ENCODE results near the gene USH1C.

The USH1C gene

GRCh38 chr11:17568944-17569343, 24.7 kb upstream of the USH1C start:
- no peak for FAIRE-seq

DNA sequence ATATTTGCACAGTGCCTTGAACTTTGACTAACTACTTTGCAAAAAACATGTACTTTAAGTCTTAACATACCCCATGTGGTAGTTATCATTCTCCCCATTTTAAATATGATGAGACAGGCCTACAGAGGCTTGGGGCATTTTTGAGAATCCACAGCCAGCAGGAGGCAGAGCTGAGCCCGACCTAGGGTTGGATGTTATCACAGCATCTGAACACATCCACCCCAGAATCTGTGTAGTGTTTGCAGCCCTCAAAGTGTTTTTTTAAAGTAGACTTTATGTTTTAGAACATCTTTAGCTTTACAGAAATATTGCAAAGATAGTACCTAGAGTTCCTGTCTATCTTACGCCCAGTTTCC, 20.4 kb upstream of the USH1C start:
- FAIRE-seq: no peak

- no peak for FAIRE-seq
Measured at GRCh38 chr11:17563961-17564686, 19.9 kb upstream of the USH1C start.

DNA sequence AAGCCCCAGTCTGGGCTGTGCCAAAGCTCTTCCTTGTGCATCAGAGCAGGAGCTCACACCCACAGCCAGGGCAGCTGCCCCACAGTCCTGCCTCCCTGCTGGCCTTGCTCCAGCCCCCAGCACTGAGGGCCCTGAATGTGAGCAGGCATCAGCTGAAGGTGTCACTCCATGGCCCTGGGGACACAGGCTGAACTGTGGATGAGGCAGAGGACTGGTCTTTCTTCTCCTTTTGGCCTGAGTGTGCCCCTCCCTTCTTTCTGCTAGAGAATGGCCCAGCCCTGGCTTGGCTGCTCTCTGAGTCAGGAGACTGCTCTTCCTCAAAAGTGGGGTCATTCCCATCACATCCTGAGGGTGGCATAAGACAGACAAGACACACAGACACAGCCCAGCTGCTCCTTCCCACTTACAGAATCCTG, 19.0 kb upstream of the USH1C start:
- no peak for FAIRE-seq

GRCh38 chr11:17561526-17561925, 17.3 kb upstream of the USH1C start:
- FAIRE-seq: no peak

- no peak for FAIRE-seq
Measured at GRCh38 chr11:17561111-17561415, 16.8 kb upstream of the USH1C start.

GRCh38 chr11:17560281-17561110, 16.3 kb upstream of the USH1C start:
- FAIRE-seq: no peak

DNA sequence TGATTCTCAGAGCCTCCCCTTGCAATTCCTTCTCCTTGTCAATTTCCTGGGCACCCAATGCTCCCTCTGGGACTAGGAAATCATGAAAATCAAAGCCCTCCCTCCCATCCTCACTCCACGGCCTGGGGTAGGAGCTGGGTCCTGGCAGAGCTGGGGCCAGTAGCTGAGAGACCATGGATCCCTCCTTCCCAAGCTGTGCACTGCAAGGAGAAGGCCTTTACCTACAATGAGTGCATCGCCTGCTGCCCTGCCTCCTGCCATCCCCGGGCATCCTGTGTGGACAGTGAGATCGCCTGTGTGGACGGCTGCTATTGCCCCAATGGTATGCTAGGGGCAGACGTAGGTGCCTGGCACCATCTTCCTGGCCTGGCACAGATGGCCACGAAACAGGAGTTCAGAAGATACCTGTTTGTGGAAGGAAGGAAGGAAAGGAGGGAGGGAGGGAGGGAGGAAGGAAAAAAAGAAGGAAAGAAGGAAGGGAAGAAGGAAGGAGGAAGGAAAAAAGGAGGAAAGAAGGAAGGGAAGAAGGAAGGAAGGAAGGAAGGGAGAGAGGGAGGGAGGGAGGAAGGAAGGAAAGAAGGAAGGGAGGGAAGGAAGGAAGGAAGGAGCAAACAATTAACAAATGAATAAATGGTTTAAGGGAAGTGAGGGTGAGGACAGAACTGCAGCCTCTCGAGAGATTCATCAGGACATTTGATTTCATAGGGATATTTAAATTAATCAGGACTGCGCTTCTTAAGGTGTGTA, 15.3 kb upstream of the USH1C start:
- FAIRE-seq: no peak

DNA sequence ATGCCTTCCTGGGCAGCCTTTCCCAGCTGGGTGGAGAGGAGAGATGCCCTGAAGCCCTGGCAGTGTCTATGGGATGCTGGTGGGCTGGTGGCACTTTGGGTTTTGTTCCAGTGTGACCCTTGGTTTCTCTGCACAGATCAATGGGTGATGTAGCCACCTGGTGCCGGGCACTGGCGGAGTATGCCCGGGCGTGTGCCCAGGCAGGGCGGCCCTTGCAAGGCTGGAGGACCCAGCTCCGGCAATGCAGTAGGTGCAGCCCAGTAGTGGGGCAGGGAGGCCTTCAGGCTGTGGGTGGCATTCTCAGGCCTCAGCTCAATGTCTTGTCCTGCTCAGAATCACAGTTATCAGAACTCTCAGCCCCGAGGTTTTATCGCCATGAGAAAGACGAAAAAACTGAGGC, 14.7 kb upstream of the USH1C start:
- FAIRE-seq: no peak

GRCh38 chr11:17558025-17558780, 14.0 kb upstream of the USH1C start:
- no peak for FAIRE-seq

DNA sequence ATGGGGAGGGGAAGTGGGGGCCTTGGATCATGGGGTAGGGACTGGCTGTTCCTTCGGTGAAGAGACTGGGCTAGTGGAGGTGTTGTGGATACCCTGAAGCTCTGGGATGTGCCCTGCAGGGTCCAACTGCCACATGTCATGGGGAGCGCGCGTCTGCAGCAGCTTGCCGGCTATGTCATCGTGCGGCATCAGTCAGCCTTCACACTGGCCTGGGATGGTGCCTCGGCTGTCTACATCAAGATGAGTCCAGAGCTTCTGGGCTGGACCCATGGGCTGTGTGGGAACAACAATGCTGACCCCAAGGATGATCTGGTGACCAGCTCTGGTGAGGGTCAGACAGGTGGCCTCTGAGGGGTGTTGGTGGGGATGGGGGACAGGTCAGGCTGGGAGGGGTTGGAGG, 12.8 kb upstream of the USH1C start:
- no peak for FAIRE-seq

DNA sequence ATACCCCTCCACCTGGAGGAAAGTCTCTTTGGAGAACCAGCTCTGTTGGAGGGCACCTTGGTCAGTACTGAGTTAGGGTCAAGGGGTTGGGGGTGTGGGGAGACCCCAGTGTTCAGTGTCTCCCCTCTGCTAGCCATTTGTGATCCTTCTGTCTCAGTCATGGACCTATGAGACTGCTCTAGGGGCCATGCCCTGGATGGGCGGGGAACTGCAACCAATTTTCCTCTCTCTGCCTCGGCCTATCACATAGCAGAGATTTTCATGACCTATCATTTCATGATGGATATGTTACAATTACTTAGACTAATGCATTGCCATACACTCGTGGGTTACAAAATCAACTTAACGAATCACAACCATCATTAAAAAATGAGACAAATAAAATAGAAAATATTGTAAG, 10.3 kb upstream of the USH1C start:
- no peak for FAIRE-seq

DNA sequence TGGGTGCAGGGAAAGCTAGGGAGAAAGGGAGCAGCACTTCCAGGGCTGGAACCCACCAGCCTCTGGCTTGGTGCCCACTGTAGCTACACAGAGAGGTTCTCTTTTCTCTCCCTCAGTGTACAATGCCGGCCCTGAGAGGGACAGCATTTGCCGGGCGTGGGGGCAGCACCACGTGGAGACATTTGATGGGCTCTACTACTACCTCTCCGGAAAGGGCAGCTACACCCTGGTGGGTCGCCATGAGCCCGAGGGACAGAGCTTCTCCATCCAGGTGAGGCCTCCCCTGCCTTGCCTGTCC, 9.0 kb upstream of the USH1C start:
- no peak for FAIRE-seq

DNA sequence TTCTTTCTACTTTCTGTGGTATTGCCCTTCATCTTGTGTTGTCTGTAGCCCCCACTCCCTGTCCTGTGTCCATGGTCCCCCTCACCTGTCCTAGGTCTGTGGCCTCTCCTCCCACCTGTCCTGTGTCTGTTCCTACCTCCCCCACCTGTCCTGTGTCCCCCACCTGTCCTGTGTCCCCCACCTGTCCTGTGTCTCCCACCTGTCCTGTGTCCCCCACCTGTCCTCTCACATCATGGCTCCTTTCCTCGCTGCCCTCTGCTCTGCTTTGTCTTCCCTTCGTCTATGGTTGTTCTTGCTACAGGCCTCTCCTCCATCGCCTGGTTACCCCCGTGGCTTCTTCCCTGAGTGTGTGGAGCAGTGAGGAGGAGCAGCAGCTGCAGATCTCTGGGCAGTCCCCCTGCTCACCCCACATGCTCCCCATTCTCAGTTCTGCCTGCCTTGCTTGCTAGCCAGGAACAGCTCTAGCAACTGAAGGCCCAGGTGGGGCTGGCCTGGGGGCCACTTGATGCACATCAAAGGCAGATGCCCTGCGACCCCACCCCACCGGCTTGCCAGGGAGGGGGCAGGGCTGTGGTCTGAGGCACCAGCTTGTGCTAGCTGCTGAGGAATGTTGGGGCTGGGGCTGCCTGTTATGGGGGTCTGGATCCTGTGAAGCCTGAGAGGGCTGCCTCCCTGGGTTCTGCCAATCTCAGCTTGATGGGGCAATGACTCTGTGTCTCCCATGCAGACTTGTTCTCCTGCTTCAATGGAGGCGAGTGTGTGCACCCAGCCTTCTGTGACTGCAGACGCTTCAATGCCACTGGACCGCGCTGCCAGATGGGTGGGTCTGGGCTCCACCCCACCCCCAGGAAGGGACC, 8.4 kb upstream of the USH1C start:
- FAIRE-seq: no peak

DNA sequence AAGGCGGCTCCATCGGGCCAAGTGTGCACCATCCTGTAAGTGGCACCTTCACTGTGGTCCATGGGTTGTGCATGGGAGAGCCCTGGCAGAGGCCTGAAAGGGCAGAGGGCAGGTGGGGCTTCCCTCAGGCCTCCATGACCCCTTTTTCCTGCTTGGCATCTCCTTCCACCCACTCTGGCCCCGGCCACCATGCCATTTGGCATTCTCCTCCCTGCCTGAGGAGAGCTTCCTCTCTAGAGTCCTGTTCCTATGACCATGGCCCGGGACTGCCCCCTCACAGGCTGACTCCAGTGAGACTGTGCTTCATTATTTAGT, 7.8 kb upstream of the USH1C start:
- no peak for FAIRE-seq

DNA sequence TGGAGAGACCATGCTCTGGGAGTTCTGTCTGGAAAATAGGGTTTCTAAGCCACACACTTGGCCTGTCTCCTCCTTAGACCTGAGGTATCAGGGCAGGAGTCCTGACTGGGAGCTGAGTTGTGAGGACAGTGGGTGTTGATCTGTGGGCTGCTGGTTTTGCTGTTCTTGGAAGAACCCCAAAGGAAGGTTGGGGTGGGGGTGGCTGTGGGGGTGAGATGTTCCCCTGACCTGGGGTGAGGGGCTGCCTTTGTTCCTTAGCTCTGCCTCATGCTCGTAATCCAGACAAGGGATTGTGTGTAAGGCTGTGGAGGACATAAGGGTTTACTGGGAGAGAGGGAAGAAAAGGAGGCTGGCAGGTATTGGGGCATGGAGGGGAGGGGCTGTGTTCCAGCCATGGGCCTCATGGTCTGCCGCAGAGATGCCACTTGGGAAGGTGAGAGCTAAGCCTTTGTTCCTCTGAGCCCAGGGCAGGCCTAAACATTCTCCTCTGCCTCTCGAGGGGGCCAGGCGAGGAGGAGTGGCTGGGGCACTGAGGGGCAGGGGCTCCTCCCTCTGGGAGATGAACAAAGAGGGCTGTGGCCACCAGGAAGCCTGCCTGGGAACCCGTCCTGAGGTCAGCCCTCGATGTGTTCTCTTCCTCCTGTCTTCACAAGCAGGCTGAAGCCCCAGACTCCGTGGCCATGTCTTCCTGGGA, 7.3 kb upstream of the USH1C start:
- FAIRE-seq: no peak

- FAIRE-seq: no peak
Measured at GRCh38 chr11:17550450-17551346, 6.5 kb upstream of the USH1C start.

DNA sequence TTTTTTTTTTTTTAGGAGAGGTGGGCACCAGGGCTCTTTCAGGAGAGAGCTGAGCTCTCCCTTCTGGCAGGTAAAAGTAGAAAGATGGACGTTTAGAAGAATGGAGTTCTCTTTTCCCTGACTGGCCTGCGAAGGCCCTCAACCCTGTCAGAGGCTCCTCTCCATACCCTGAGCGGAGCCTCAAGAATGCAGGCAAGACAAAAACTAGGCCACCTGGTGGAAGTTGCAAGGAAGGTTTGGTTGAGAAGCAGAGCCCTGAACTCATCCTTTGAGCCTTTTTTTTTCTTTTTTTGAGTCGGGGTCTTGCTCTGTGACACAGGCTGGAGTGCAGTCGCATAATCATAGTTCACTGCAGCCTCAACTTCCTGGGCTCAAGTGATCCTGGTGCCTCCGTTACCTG, 4.2 kb upstream of the USH1C start:
- FAIRE-seq: no peak

DNA sequence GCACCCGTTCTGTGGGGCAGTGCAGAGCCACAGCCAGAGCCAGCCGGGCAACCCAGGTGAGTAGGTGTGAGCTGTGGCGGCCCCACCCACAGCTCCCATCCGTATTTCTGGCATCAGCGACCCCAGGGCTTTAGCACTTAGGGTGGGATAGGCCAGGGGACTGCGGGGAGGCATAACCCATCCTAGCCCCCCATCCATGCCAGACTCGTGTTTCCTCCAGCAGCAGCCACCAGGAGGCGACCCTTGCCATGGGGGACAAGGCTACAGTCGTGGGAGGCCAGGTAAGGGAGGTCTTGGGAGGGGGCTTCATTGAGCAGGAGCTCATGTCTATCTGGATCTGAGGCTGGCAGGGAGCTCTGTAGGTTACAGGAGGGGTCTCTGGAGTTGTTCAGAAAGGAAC, 3.7 kb upstream of the USH1C start:
- FAIRE-seq: no peak

- no peak for FAIRE-seq
Measured at GRCh38 chr11:17547051-17547577, 2.9 kb upstream of the USH1C start, which contains the start of gene OTOG. Gene OTOG, plus strand, starts transcription at chr11:17547259. Its CDS starts 114 bp downstream, at chr11:17547373.

- no peak for FAIRE-seq
Measured at GRCh38 chr11:17546240-17546639, 2.0 kb upstream of the USH1C start.

All from G401.6 (cell line).